Amniotic epithelial cell (primary cell): ENCODE measurements around the gene CLCNKB.
A peak's percentile ranks its signal among the peaks of the same experiment; 100 is the strongest.

Source experiments
- DNase-seq: peaks from one replicate; pipeline ENCODE4 v3.0.0-alpha.2; 2010; ENCODE audit warnings: low read depth

The CLCNKB gene

GRCh38 chr1:16076031-16076864 lies 32.7 kb downstream of the CLCNKB start:
- peak; percentile 85 for DNase-seq

GRCh38 chr1:16076865-16077238 lies 33.3 kb downstream of the CLCNKB start:
- peak; percentile 41 for DNase-seq

- no peak for DNase-seq
Measured at GRCh38 chr1:16077406-16078245, 34.0 kb downstream of the CLCNKB start.

GRCh38 chr1:16078925-16079656 lies 35.5 kb downstream of the CLCNKB start:
- DNase-seq, result peak; percentile 56

- DNase-seq, result no peak
Measured at GRCh38 chr1:16080422-16081150, 37.0 kb downstream of the CLCNKB start.

GRCh38 chr1:16081636-16082035 lies 38.1 kb downstream of the CLCNKB start:
- DNase-seq, result no peak

- DNase-seq, result peak; percentile 44
Measured at GRCh38 chr1:16082283-16083038, 38.9 kb downstream of the CLCNKB start.

GRCh38 chr1:16083486-16083885 lies 39.9 kb downstream of the CLCNKB start:
- no peak for DNase-seq

- DNase-seq, result no peak
Measured at GRCh38 chr1:16085522-16085921, 41.9 kb downstream of the CLCNKB start.

- DNase-seq, result no peak
Measured at GRCh38 chr1:16087733-16088132, 44.2 kb downstream of the CLCNKB start.

- no peak for DNase-seq
Measured at GRCh38 chr1:16088351-16088911, 44.8 kb downstream of the CLCNKB start.

GRCh38 chr1:16088996-16089395 lies 45.4 kb downstream of the CLCNKB start:
- peak; percentile 92 for DNase-seq

- no peak for DNase-seq
Measured at GRCh38 chr1:16090076-16090826, 46.7 kb downstream of the CLCNKB start.

- DNase-seq, result no peak
Measured at GRCh38 chr1:16091296-16091695, 47.7 kb downstream of the CLCNKB start.

GRCh38 chr1:16092097-16092922 lies 48.7 kb downstream of the CLCNKB start:
- DNase-seq, result no peak

- DNase-seq, result no peak
Measured at GRCh38 chr1:16092923-16093511, 49.4 kb downstream of the CLCNKB start.

GRCh38 chr1:16093611-16094010 lies 50.0 kb downstream of the CLCNKB start:
- no peak for DNase-seq

GRCh38 chr1:16094453-16095158 lies 51.0 kb downstream of the CLCNKB start:
- no peak for DNase-seq
